IPS-15b (cell line): ENCODE measurements around the gene PROM1.

Experiments
- H3K27me3 ChIP-seq: one replicate; pipeline ENCODE4 v1.6.1; 2013; ENCODE audit warnings: low read length; ENCODE audit not compliant: control insufficient read depth, insufficient read depth
- H3K36me3 ChIP-seq: one replicate; pipeline ENCODE4 v1.6.1; 2013; ENCODE audit warnings: low read length; ENCODE audit not compliant: control insufficient read depth, insufficient read depth
- H3K4me1 ChIP-seq: one replicate; pipeline ENCODE4 v1.6.1; 2013; ENCODE audit warnings: mild to moderate bottlenecking, low read length; ENCODE audit not compliant: control insufficient read depth, insufficient read depth
- H3K4me3 ChIP-seq: one replicate; pipeline ENCODE4 v1.5.1; 2013; ENCODE audit warnings: low read depth, low read length
- H3K9ac ChIP-seq: one replicate; pipeline ENCODE4 v1.6.1; 2013; ENCODE audit warnings: low read depth, mild to moderate bottlenecking, low read length
- H3K9me3 ChIP-seq: one replicate; pipeline ENCODE4 v1.6.1; 2013; ENCODE audit warnings: mild to moderate bottlenecking, low read length; ENCODE audit not compliant: control insufficient read depth, insufficient read depth

Gene PROM1

GRCh38 chr4:16034010-16034748 lies 49.6 kb downstream of the PROM1 start:
- Histone ChIP-seq H3K36me3 (no peaks in the 10 kb centered on the region), H3K4me1 (peaks cover 63% of the 10 kb centered on the region), H3K9ac (no peak overlapping the region), H3K27me3 (no peaks in the 10 kb centered on the region), H3K9me3 (no peaks in the 10 kb centered on the region), H3K4me3 (peak overlapping the region; percentile 11)

GRCh38 chr4:16032396-16032770 lies 51.4 kb downstream of the PROM1 start:
- H3K4me1 ChIP-seq: peaks cover 66% of the 10 kb centered on the region
- H3K27me3 ChIP-seq: no peaks in the 10 kb centered on the region
- H3K36me3 ChIP-seq: no peaks in the 10 kb centered on the region
- H3K9ac ChIP-seq: no peak overlapping the region
- no peak overlapping the region for H3K4me3 ChIP-seq
- no peaks in the 10 kb centered on the region for H3K9me3 ChIP-seq

GRCh38 chr4:16031546-16032395 lies 52.1 kb downstream of the PROM1 start:
- Histone ChIP-seq H3K4me1 (peaks cover 60% of the 10 kb centered on the region), H3K36me3 (no peaks in the 10 kb centered on the region), H3K27me3 (no peaks in the 10 kb centered on the region), H3K9me3 (no peaks in the 10 kb centered on the region), H3K4me3 (no peak overlapping the region), H3K9ac (no peak overlapping the region)

GRCh38 chr4:16029886-16030285 lies 53.9 kb downstream of the PROM1 start:
- Histone ChIP-seq H3K27me3 (no peaks in the 10 kb centered on the region), H3K4me3 (no peak overlapping the region), H3K9ac (no peak overlapping the region), H3K36me3 (no peaks in the 10 kb centered on the region), H3K4me1 (peaks cover 42% of the 10 kb centered on the region), H3K9me3 (no peaks in the 10 kb centered on the region)

- H3K36me3 ChIP-seq: no peaks in the 10 kb centered on the region
- H3K4me1 ChIP-seq: peaks cover 36% of the 10 kb centered on the region
- H3K9ac ChIP-seq: no peak overlapping the region
- H3K9me3 ChIP-seq: no peaks in the 10 kb centered on the region
- no peaks in the 10 kb centered on the region for H3K27me3 ChIP-seq
- H3K4me3 ChIP-seq: no peak overlapping the region
Observed at GRCh38 chr4:16029262-16029661, 54.6 kb downstream of the PROM1 start.

GRCh38 chr4:16027626-16028025 lies 56.2 kb downstream of the PROM1 start:
- no peaks in the 10 kb centered on the region for H3K36me3 ChIP-seq
- H3K9ac ChIP-seq: no peak overlapping the region
- H3K27me3 ChIP-seq: no peaks in the 10 kb centered on the region
- H3K4me3 ChIP-seq: no peak overlapping the region
- no peaks in the 10 kb centered on the region for H3K9me3 ChIP-seq
- peaks cover 25% of the 10 kb centered on the region for H3K4me1 ChIP-seq

GRCh38 chr4:16027114-16027513 lies 56.7 kb downstream of the PROM1 start:
- H3K4me3 ChIP-seq: no peak overlapping the region
- no peak overlapping the region for H3K9ac ChIP-seq
- peaks cover 2% of the 10 kb centered on the region for H3K36me3 ChIP-seq
- H3K9me3 ChIP-seq: no peaks in the 10 kb centered on the region
- H3K4me1 ChIP-seq: peaks cover 20% of the 10 kb centered on the region
- H3K27me3 ChIP-seq: no peaks in the 10 kb centered on the region

GRCh38 chr4:16026160-16026761 lies 57.6 kb downstream of the PROM1 start:
- Histone ChIP-seq H3K36me3 (peaks cover 10% of the 10 kb centered on the region), H3K9me3 (no peaks in the 10 kb centered on the region), H3K4me3 (no peak overlapping the region)

GRCh38 chr4:16025268-16025667 lies 58.6 kb downstream of the PROM1 start:
- H3K4me1 ChIP-seq: peaks cover 10% of the 10 kb centered on the region
- H3K27me3 ChIP-seq: no peaks in the 10 kb centered on the region
- no peak overlapping the region for H3K4me3 ChIP-seq
- H3K9me3 ChIP-seq: no peaks in the 10 kb centered on the region
- H3K36me3 ChIP-seq: peaks cover 10% of the 10 kb centered on the region
- no peak overlapping the region for H3K9ac ChIP-seq

More at GRCh38 chr4:16026160-16026761, 57.6 kb downstream of the PROM1 start:
- Histone ChIP-seq H3K4me1 (peaks cover 12% of the 10 kb centered on the region), H3K27me3 (no peaks in the 10 kb centered on the region), H3K9ac (no peak overlapping the region)

- no peak overlapping the region for H3K4me3 ChIP-seq
- H3K27me3 ChIP-seq: no peaks in the 10 kb centered on the region
- H3K9ac ChIP-seq: no peak overlapping the region
- H3K4me1 ChIP-seq: peaks cover under 1% of the 10 kb centered on the region
- peaks cover 10% of the 10 kb centered on the region for H3K36me3 ChIP-seq
- H3K9me3 ChIP-seq: no peaks in the 10 kb centered on the region
Observed at GRCh38 chr4:16023776-16024408, 59.9 kb downstream of the PROM1 start.

GRCh38 chr4:16021804-16022560 lies 61.8 kb downstream of the PROM1 start:
- H3K36me3 ChIP-seq: peaks cover 16% of the 10 kb centered on the region
- no peak overlapping the region for H3K4me3 ChIP-seq
- no peaks in the 10 kb centered on the region for H3K27me3 ChIP-seq
- no peaks in the 10 kb centered on the region for H3K4me1 ChIP-seq
- no peak overlapping the region for H3K9ac ChIP-seq
- no peaks in the 10 kb centered on the region for H3K9me3 ChIP-seq
